ENCODE measurements around the gene CLEC18C.
"Not testable (repeated sequence)": the region's sequence is repeated elsewhere in the genome, so short reads cannot be mapped to it uniquely, and the experiment has no call there.

CLEC18C gene

GRCh38 chr16:70173212-70173837 lies at the start of gene CLEC18C:
Gene CLEC18C (plus strand): TSS chr16:70173787. CDS start chr16:70174279, 492 bp downstream.
- DNase-seq, result not testable (repeated sequence)

GRCh38 chr16:70123822-70124221 lies 49.8 kb upstream of the CLEC18C start:
- not testable (repeated sequence) for DNase-seq

- not testable (repeated sequence) for DNase-seq
Measured at GRCh38 chr16:70126226-70126625, 47.4 kb upstream of the CLEC18C start.

GRCh38 chr16:70127706-70128105 lies 45.9 kb upstream of the CLEC18C start:
- not testable (repeated sequence) for DNase-seq

- not testable (repeated sequence) for DNase-seq
Measured at GRCh38 chr16:70128844-70129243, 44.7 kb upstream of the CLEC18C start.

- DNase-seq, result not testable (repeated sequence)
Measured at GRCh38 chr16:70135796-70136195, 37.8 kb upstream of the CLEC18C start.

GRCh38 chr16:70136595-70136994 lies 37.0 kb upstream of the CLEC18C start:
- DNase-seq, result not testable (repeated sequence)

GRCh38 chr16:70142739-70143138 lies 30.8 kb upstream of the CLEC18C start:
- not testable (repeated sequence) for DNase-seq

GRCh38 chr16:70143231-70143895 lies 30.2 kb upstream of the CLEC18C start:
- DNase-seq, result not testable (repeated sequence)

GRCh38 chr16:70147853-70148252 lies 25.7 kb upstream of the CLEC18C start:
- DNase-seq, result not testable (repeated sequence)

- DNase-seq, result not testable (repeated sequence)
Measured at GRCh38 chr16:70148453-70148852, 25.1 kb upstream of the CLEC18C start.

GRCh38 chr16:70149296-70149695 lies 24.3 kb upstream of the CLEC18C start:
- DNase-seq, result not testable (repeated sequence)

- no peak for DNase-seq
Measured at GRCh38 chr16:70151391-70151790, 22.2 kb upstream of the CLEC18C start.

GRCh38 chr16:70151941-70152509 lies 21.6 kb upstream of the CLEC18C start:
- DNase-seq, result no peak

- DNase-seq, result no peak
Measured at GRCh38 chr16:70152578-70153302, 20.8 kb upstream of the CLEC18C start.

- not testable (repeated sequence) for DNase-seq
Measured at GRCh38 chr16:70154736-70155135, 18.9 kb upstream of the CLEC18C start.

GRCh38 chr16:70156207-70156978 lies 17.2 kb upstream of the CLEC18C start:
- DNase-seq, result no peak

- DNase-seq, result no peak
Measured at GRCh38 chr16:70157105-70157476, 16.5 kb upstream of the CLEC18C start.

GRCh38 chr16:70157477-70158260 lies 15.9 kb upstream of the CLEC18C start:
- no peak for DNase-seq

GRCh38 chr16:70158261-70158939 lies 15.2 kb upstream of the CLEC18C start:
- DNase-seq, result no peak
